Activated CD4-positive, alpha-beta memory T cell treated with anti-CD3 and anti-CD28 coated beads, Interleukin-2, amount 10 ng/mL, durations not matched to agents 7 days and 5 days (primary cell): ENCODE measurements around the gene GAS7. TPM values are rescaled to one million over a fixed set of nuclear protein-coding genes. Genes with fewer than 3 reads are reported as not detected.

Experiments
- CTCF ChIA-PET: fragments of 350-600 bp; sonication (Branson Sonifier 250); formaldehyde crosslinking; loops from one replicate; lab custom pipeline; 2021; ENCODE audit warnings: antibody characterized with exemption, inconsistent platforms; lab: Charles Lee
- POLR2A ChIA-PET: fragments of 350-600 bp; sonication (Branson Sonifier 250); formaldehyde crosslinking; loops from one replicate; lab custom pipeline; 2021; ENCODE audit warnings: antibody characterized with exemption; lab: Charles Lee
- DNase-seq: peaks from one replicate; pipeline ENCODE4 v3.0.0-alpha.2; 2020
- H3K27ac Mint-ChIP-seq: one replicate; pipeline ENCODE4 v1.8.0; 2021; ENCODE audit warnings: mild to moderate bottlenecking, mixed read lengths
- H3K27me3 Mint-ChIP-seq: one replicate; pipeline ENCODE4 v1.8.0; 2021; ENCODE audit warnings: mixed read lengths
- H3K36me3 Mint-ChIP-seq: one replicate; pipeline ENCODE4 v1.8.0; 2021; ENCODE audit warnings: low read depth, mixed read lengths
- H3K4me1 Mint-ChIP-seq: one replicate; pipeline ENCODE4 v1.8.0; 2021; ENCODE audit warnings: mixed read lengths
- H3K4me3 Mint-ChIP-seq: one replicate; pipeline ENCODE4 v1.8.0; 2021; ENCODE audit warnings: mild to moderate bottlenecking, mixed read lengths
- H3K9me3 Mint-ChIP-seq: one replicate; pipeline ENCODE4 v1.8.0; 2021; ENCODE audit warnings: mixed read lengths
- total RNA-seq, 2 experiments: library from RNA; stranded (reverse); gene quantifications; one replicate each; pipeline ENCODE4 v1.2.3, GENCODE V29; 2021

GAS7 gene
- total RNA-seq, 2 experiments from 2014 or later: 0.23 to 0.35 TPM

- no peak overlapping the region for H3K4me3 Mint-ChIP-seq
- CTCF ChIA-PET: no interaction called here
- POLR2A ChIA-PET: no interaction called here
- H3K9me3 Mint-ChIP-seq: peaks cover 10% of the 10 kb centered on the region
- H3K4me1 Mint-ChIP-seq: no peaks in the 10 kb centered on the region
- H3K36me3 Mint-ChIP-seq: no peaks in the 10 kb centered on the region
- no peak for DNase-seq
- no peaks in the 10 kb centered on the region for H3K27me3 Mint-ChIP-seq
- H3K27ac Mint-ChIP-seq: no peak overlapping the region
Observed at GRCh38 chr17:9999919-10000695, 198.3 kb downstream of the GAS7 start.

GRCh38 chr17:9998060-9998459 is 200.3 kb downstream of the GAS7 start:
- Mint-ChIP-seq H3K9me3 (no peaks in the 10 kb centered on the region), H3K4me1 (no peaks in the 10 kb centered on the region), H3K36me3 (no peaks in the 10 kb centered on the region), H3K4me3 (no peak overlapping the region), H3K27ac (no peak overlapping the region), H3K27me3 (no peaks in the 10 kb centered on the region)
- DNase-seq: no peak
- CTCF ChIA-PET: no interaction called here
- POLR2A ChIA-PET: no interaction called here

GRCh38 chr17:9994761-9995160 is 203.6 kb downstream of the GAS7 start:
- ChIA-PET POLR2A (no interaction called here), CTCF (no interaction called here)
- no peak for DNase-seq
- Mint-ChIP-seq H3K27ac (no peak overlapping the region), H3K4me3 (no peak overlapping the region), H3K9me3 (peaks cover 2% of the 10 kb centered on the region), H3K36me3 (no peaks in the 10 kb centered on the region), H3K4me1 (no peaks in the 10 kb centered on the region), H3K27me3 (no peaks in the 10 kb centered on the region)

GRCh38 chr17:9991796-9992195 is 206.6 kb downstream of the GAS7 start:
- ChIA-PET POLR2A (no interaction called here), CTCF (no interaction called here)
- Mint-ChIP-seq H3K27ac (no peak overlapping the region), H3K36me3 (no peaks in the 10 kb centered on the region), H3K4me1 (no peaks in the 10 kb centered on the region), H3K4me3 (no peak overlapping the region), H3K9me3 (peaks cover 6% of the 10 kb centered on the region), H3K27me3 (no peaks in the 10 kb centered on the region)
- DNase-seq: no peak

- Mint-ChIP-seq H3K4me3 (no peak overlapping the region), H3K4me1 (no peaks in the 10 kb centered on the region), H3K27ac (no peak overlapping the region), H3K27me3 (no peaks in the 10 kb centered on the region), H3K36me3 (no peaks in the 10 kb centered on the region), H3K9me3 (peaks cover 6% of the 10 kb centered on the region)
- ChIA-PET POLR2A (no interaction called here), CTCF (no interaction called here)
- DNase-seq: no peak
Observed at GRCh38 chr17:9991351-9991750, 207.1 kb downstream of the GAS7 start.

GRCh38 chr17:9987779-9988585 is 210.4 kb downstream of the GAS7 start:
- H3K27ac Mint-ChIP-seq: no peak overlapping the region

GRCh38 chr17:9986754-9987382 is 211.5 kb downstream of the GAS7 start:
- DNase-seq: no peak
- Mint-ChIP-seq H3K4me3 (no peak overlapping the region), H3K4me1 (no peaks in the 10 kb centered on the region), H3K27ac (no peak overlapping the region), H3K9me3 (peaks cover 3% of the 10 kb centered on the region), H3K36me3 (no peaks in the 10 kb centered on the region), H3K27me3 (no peaks in the 10 kb centered on the region)
- ChIA-PET POLR2A (no interaction called here), CTCF (no interaction called here)

More at GRCh38 chr17:9987779-9988585, 210.4 kb downstream of the GAS7 start:
- H3K9me3 Mint-ChIP-seq: peaks cover 6% of the 10 kb centered on the region
- POLR2A ChIA-PET: no interaction called here
- no peaks in the 10 kb centered on the region for H3K27me3 Mint-ChIP-seq
- CTCF ChIA-PET: no interaction called here
- peak; percentile 18 for DNase-seq
- H3K4me3 Mint-ChIP-seq: no peak overlapping the region
- no peaks in the 10 kb centered on the region for H3K4me1 Mint-ChIP-seq
- no peaks in the 10 kb centered on the region for H3K36me3 Mint-ChIP-seq

GRCh38 chr17:9985646-9986045 is 212.8 kb downstream of the GAS7 start:
- H3K36me3 Mint-ChIP-seq: no peaks in the 10 kb centered on the region
- no peaks in the 10 kb centered on the region for H3K27me3 Mint-ChIP-seq
- peaks cover 3% of the 10 kb centered on the region for H3K9me3 Mint-ChIP-seq
- H3K4me1 Mint-ChIP-seq: no peaks in the 10 kb centered on the region
- H3K4me3 Mint-ChIP-seq: no peak overlapping the region
- POLR2A ChIA-PET: no interaction called here
- CTCF ChIA-PET: no interaction called here
- no peak overlapping the region for H3K27ac Mint-ChIP-seq
- DNase-seq: no peak

- ChIA-PET CTCF (no interaction called here), POLR2A (no interaction called here)
- no peak for DNase-seq
- Mint-ChIP-seq H3K9me3 (peaks cover 3% of the 10 kb centered on the region), H3K4me1 (no peaks in the 10 kb centered on the region), H3K36me3 (no peaks in the 10 kb centered on the region), H3K4me3 (no peak overlapping the region), H3K27me3 (no peaks in the 10 kb centered on the region), H3K27ac (no peak overlapping the region)
Observed at GRCh38 chr17:9984768-9985167, 213.6 kb downstream of the GAS7 start.

GRCh38 chr17:9982159-9982558 is 216.2 kb downstream of the GAS7 start:
- H3K4me1 Mint-ChIP-seq: no peaks in the 10 kb centered on the region
- ChIA-PET CTCF (no interaction called here), POLR2A (no interaction called here)
- no peak overlapping the region for H3K27ac Mint-ChIP-seq
- no peak overlapping the region for H3K4me3 Mint-ChIP-seq
- H3K36me3 Mint-ChIP-seq: no peaks in the 10 kb centered on the region
- no peaks in the 10 kb centered on the region for H3K27me3 Mint-ChIP-seq
- no peaks in the 10 kb centered on the region for H3K9me3 Mint-ChIP-seq
- DNase-seq: no peak

GRCh38 chr17:9981344-9981915 is 217.0 kb downstream of the GAS7 start:
- no peaks in the 10 kb centered on the region for H3K36me3 Mint-ChIP-seq
- H3K9me3 Mint-ChIP-seq: no peaks in the 10 kb centered on the region
- H3K27me3 Mint-ChIP-seq: no peaks in the 10 kb centered on the region
- no peak overlapping the region for H3K4me3 Mint-ChIP-seq
- ChIA-PET CTCF (no interaction called here), POLR2A (no interaction called here)
- no peaks in the 10 kb centered on the region for H3K4me1 Mint-ChIP-seq
- no peak overlapping the region for H3K27ac Mint-ChIP-seq
- no peak for DNase-seq

GRCh38 chr17:9979463-9979995 is 218.9 kb downstream of the GAS7 start:
- no peaks in the 10 kb centered on the region for H3K27me3 Mint-ChIP-seq
- H3K4me3 Mint-ChIP-seq: no peak overlapping the region
- no peaks in the 10 kb centered on the region for H3K4me1 Mint-ChIP-seq
- CTCF ChIA-PET: interaction anchor here (1.4 kb wide), 1 partner anchor 55 kb away, joined by 3 read pairs; no protein-coding TSS in a partner anchor
- no peaks in the 10 kb centered on the region for H3K9me3 Mint-ChIP-seq
- no peaks in the 10 kb centered on the region for H3K36me3 Mint-ChIP-seq
- POLR2A ChIA-PET: no interaction called here
- no peak overlapping the region for H3K27ac Mint-ChIP-seq
- no peak for DNase-seq

GRCh38 chr17:9977180-9977575 is 221.2 kb downstream of the GAS7 start:
- POLR2A ChIA-PET: no interaction called here
- no peak overlapping the region for H3K27ac Mint-ChIP-seq
- no peak overlapping the region for H3K4me3 Mint-ChIP-seq
- H3K27me3 Mint-ChIP-seq: no peaks in the 10 kb centered on the region
- no peaks in the 10 kb centered on the region for H3K36me3 Mint-ChIP-seq
- H3K9me3 Mint-ChIP-seq: no peaks in the 10 kb centered on the region
- CTCF ChIA-PET: no interaction called here
- H3K4me1 Mint-ChIP-seq: no peaks in the 10 kb centered on the region
- no peak for DNase-seq
